Mesendoderm (in vitro differentiated cells): ENCODE data around the gene PCDHB4. TPM values are rescaled to one million over a fixed set of nuclear protein-coding genes. Genes with fewer than 3 reads are reported as not detected.
A peak's percentile ranks its signal among the peaks of the same experiment; 100 is the strongest.

Source experiments
- DNase-seq: peaks from one replicate; pipeline ENCODE4 v3.0.0; 2013
- H2AK5ac ChIP-seq: 2 replicates; pipeline ENCODE4 v1.6.1; 2013; ENCODE audit warnings: low read length, inconsistent platforms
- H2BK120ac ChIP-seq: 2 replicates; pipeline ENCODE4 v1.6.1; 2013; ENCODE audit warnings: low read depth, mild to moderate bottlenecking, low read length, moderate library complexity, mixed read lengths
- H2BK15ac ChIP-seq: replicated peaks from 2 replicates; pipeline ENCODE4 v1.6.1; 2013; ENCODE audit warnings: low read depth, mild to moderate bottlenecking, moderate library complexity
- H2BK5ac ChIP-seq: 2 replicates; pipeline ENCODE4 v1.6.1; 2013; ENCODE audit warnings: low read length, inconsistent platforms
- H3K18ac ChIP-seq: 2 replicates; pipeline ENCODE4 v1.6.1; 2013; ENCODE audit warnings: mild to moderate bottlenecking, low read length, mixed read lengths
- H3K23ac ChIP-seq: one replicate; pipeline ENCODE4 v1.6.1; 2013; ENCODE audit warnings: low read length
- H3K27ac ChIP-seq: 2 replicates; pipeline ENCODE4 v1.5.1; 2013; ENCODE audit warnings: low read depth, mild to moderate bottlenecking, inconsistent platforms, low read length, moderate library complexity
- H3K27me3 ChIP-seq: 2 replicates; pipeline ENCODE4 v1.6.1; 2013; ENCODE audit warnings: low read length, control low read depth, mild to moderate bottlenecking, inconsistent platforms; ENCODE audit not compliant: insufficient read depth, poor library complexity
- H3K36me3 ChIP-seq: 2 replicates; pipeline ENCODE4 v1.6.1; 2013; ENCODE audit warnings: low read length, inconsistent platforms; ENCODE audit not compliant: control insufficient read depth, insufficient read depth
- H3K4ac ChIP-seq: one replicate; pipeline ENCODE4 v1.6.1; 2013; ENCODE audit warnings: low read depth, mild to moderate bottlenecking, low read length, moderate library complexity
- H3K4me1 ChIP-seq: 2 replicates; pipeline ENCODE4 v1.6.1; 2013; ENCODE audit warnings: low read depth, low read length, inconsistent platforms; ENCODE audit not compliant: control insufficient read depth
- H3K4me2 ChIP-seq: 2 replicates; pipeline ENCODE4 v1.6.1; 2013; ENCODE audit warnings: low read length
- H3K4me3 ChIP-seq: 2 replicates; pipeline ENCODE4 v1.5.1; 2013; ENCODE audit warnings: mild to moderate bottlenecking, low read length
- H3K56ac ChIP-seq: one replicate; pipeline ENCODE4 v1.6.1; 2013; ENCODE audit warnings: low read length
- H3K79me1 ChIP-seq: 2 replicates; pipeline ENCODE4 v1.6.1; 2013; ENCODE audit warnings: low read length, inconsistent platforms
- H3K79me2 ChIP-seq: 2 replicates; pipeline ENCODE4 v1.6.1; 2013; ENCODE audit warnings: mild to moderate bottlenecking, low read length; ENCODE audit not compliant: control insufficient read depth, insufficient read depth
- H3K9ac ChIP-seq: 2 replicates; pipeline ENCODE4 v1.6.1; 2013; ENCODE audit warnings: low read length, inconsistent platforms
- H4K5ac ChIP-seq: one replicate; pipeline ENCODE4 v1.6.1; 2013; ENCODE audit warnings: low read length
- H4K8ac ChIP-seq: one replicate; pipeline ENCODE4 v1.6.1; 2013; ENCODE audit warnings: low read depth, mild to moderate bottlenecking, control low read depth, low read length, moderate library complexity
- WGBS: extraction: QIAGEN DNeasy Blood & Tissue Kit; methylation state at CpG from one replicate; pipeline ENCODE4 v1.1.7; 2013; ENCODE audit warnings: low lambda C conversion rate, missing lambda C conversion rate; ENCODE audit not compliant: insufficient coverage; ENCODE audit errors: extremely low coverage; 5-methylcytosine and 5-hydroxymethylcytosine counted together
- polyA plus RNA-seq, 2 experiments: library from polyadenylated mRNA; stranded (reverse); fragments of 200-250 nt; gene quantifications; one replicate each; pipeline ENCODE4 v1.2.3, GENCODE V29; 2013

The PCDHB4 gene
- polyA plus RNA-seq (2013, experiment 1 of 2): 0.25 TPM
- polyA plus RNA-seq (2013, experiment 2 of 2): 0.27 TPM

GRCh38 chr5:141121563-141121962, at the start of gene PCDHB4:
Gene PCDHB4 (plus strand): TSS chr5:141121818. CDS start chr5:141121999, 181 bp downstream.
- H2BK15ac ChIP-seq: no peak within 1 kb of the TSS
- no peak within 1 kb of the TSS for H3K23ac ChIP-seq
- H3K79me2 ChIP-seq: no peaks in the 10 kb centered on the region
- H3K4me1 ChIP-seq: no peaks in the 10 kb centered on the region
- no peaks in the 10 kb centered on the region for H3K27me3 ChIP-seq
- no peak within 1 kb of the TSS for H4K5ac ChIP-seq
- no peak within 1 kb of the TSS for H4K8ac ChIP-seq
- no peak within 1 kb of the TSS for H2BK120ac ChIP-seq
- no peak within 1 kb of the TSS for H3K4me2 ChIP-seq
- no peak within 1 kb of the TSS for H2BK5ac ChIP-seq
- H2AK5ac ChIP-seq: no peak within 1 kb of the TSS
- no peaks in the 10 kb centered on the region for H3K79me1 ChIP-seq
- H3K4ac ChIP-seq: no peak within 1 kb of the TSS
- DNase-seq: peak; percentile 64
- H3K27ac ChIP-seq: no peak within 1 kb of the TSS
- no peak within 1 kb of the TSS for H3K56ac ChIP-seq
- H3K9ac ChIP-seq: no peak within 1 kb of the TSS
- H3K36me3 ChIP-seq: no peaks in the 10 kb centered on the region
- H3K4me3 ChIP-seq: no peak within 1 kb of the TSS
- no peak within 1 kb of the TSS for H3K18ac ChIP-seq
- WGBS: no CpG with 5 or more reads among the region's 16 CpGs

DNA sequence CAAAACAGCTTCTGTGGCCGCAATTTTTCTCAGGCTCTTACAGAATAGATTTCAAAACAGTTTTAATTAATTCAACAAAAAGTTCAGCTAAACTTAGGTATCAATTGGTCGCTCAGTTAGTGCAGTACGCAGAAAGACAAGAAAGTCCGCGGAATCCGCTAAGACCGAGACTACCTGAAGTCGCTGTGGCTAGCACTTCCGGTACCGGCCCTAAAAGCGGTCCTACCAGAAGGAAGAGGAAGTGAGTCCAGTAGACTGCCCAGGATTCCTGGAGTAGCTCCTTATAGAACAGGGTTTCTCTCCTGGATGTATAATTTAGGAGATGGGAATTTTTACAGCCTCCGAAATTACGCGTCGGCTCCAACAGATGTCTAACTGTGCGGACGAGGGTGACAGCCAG, 43.8 kb upstream of the PCDHB4 start:
- H3K27me3 ChIP-seq: no peaks in the 10 kb centered on the region
- H2BK5ac ChIP-seq: no peak overlapping the region
- H4K8ac ChIP-seq: no peak overlapping the region
- H3K56ac ChIP-seq: no peak overlapping the region
- H3K79me1 ChIP-seq: no peaks in the 10 kb centered on the region
- no peak overlapping the region for H3K4me2 ChIP-seq
- H2BK15ac ChIP-seq: no peak overlapping the region
- no peak overlapping the region for H2BK120ac ChIP-seq
- H3K23ac ChIP-seq: no peak overlapping the region
- H3K27ac ChIP-seq: no peak overlapping the region
- no peak overlapping the region for H2AK5ac ChIP-seq
- H4K5ac ChIP-seq: no peak overlapping the region
- H3K4me3 ChIP-seq: no peak overlapping the region
- no peaks in the 10 kb centered on the region for H3K36me3 ChIP-seq
- no peak overlapping the region for H3K18ac ChIP-seq
- WGBS: no CpG with 5 or more reads among the region's 17 CpGs
- H3K79me2 ChIP-seq: no peaks in the 10 kb centered on the region
- H3K4ac ChIP-seq: no peak overlapping the region
- no peak overlapping the region for H3K9ac ChIP-seq
- no peak for DNase-seq
- no peaks in the 10 kb centered on the region for H3K4me1 ChIP-seq

DNA sequence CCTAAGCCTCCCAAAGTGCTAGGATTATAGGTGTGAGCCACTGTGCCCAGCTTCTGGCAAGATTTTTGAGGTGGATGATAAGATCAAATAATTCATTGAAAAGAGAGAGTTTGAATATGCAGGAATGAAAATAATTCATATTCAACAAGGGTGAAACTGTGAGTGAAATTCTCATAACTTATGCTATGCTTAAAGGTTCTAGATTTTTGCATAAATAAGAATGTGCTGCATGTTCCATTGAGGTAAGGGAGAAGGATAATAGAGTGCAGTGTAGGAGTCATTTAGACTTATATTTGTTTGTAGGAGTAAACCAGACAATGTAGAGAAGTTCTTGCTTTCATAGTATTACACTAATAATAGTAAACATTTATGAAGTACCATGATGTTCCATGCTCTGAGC, 39.4 kb upstream of the PCDHB4 start:
- H4K8ac ChIP-seq: no peak overlapping the region
- no peak overlapping the region for H3K18ac ChIP-seq
- no peak overlapping the region for H3K56ac ChIP-seq
- no peak overlapping the region for H3K27ac ChIP-seq
- H3K4ac ChIP-seq: no peak overlapping the region
- H3K23ac ChIP-seq: no peak overlapping the region
- DNase-seq: no peak
- no peak overlapping the region for H3K4me2 ChIP-seq
- H2AK5ac ChIP-seq: no peak overlapping the region
- H3K79me1 ChIP-seq: no peaks in the 10 kb centered on the region
- no peaks in the 10 kb centered on the region for H3K27me3 ChIP-seq
- H4K5ac ChIP-seq: no peak overlapping the region
- H3K9ac ChIP-seq: no peak overlapping the region
- H2BK15ac ChIP-seq: no peak overlapping the region
- no peak overlapping the region for H2BK120ac ChIP-seq
- H3K79me2 ChIP-seq: no peaks in the 10 kb centered on the region
- H3K4me1 ChIP-seq: no peaks in the 10 kb centered on the region
- H3K4me3 ChIP-seq: no peak overlapping the region
- H2BK5ac ChIP-seq: no peak overlapping the region
- H3K36me3 ChIP-seq: no peaks in the 10 kb centered on the region

DNA sequence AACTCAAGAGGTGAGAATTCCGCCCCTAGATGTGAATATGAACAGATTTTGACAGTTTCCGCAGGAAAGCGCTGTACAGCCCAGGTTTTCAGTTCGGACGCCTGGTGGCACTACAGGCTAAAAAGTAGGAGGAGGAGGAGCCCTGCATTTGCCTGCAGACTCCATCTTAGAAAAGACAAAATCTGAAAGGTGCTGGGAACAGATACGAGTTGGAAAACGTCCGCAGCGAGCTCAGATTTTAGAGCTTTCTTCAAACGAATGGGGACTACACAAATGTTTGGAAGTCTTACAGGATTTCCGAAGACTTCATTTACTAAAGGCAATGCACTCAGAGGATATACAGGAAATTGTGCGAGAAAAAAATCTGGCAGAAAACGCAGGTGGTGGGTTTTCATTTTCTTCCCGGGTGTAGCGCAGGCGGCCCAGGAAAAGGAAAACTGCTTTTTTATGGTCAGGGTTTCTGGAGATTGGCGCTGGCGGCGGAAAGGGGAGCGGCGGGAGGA, 37.1 kb upstream of the PCDHB4 start:
- Histone ChIP-seq H3K4ac (no peak overlapping the region), H3K4me3 (peak overlapping the region; percentile 37)
- no CpG with 5 or more reads among the region's 21 CpGs for WGBS

DNA sequence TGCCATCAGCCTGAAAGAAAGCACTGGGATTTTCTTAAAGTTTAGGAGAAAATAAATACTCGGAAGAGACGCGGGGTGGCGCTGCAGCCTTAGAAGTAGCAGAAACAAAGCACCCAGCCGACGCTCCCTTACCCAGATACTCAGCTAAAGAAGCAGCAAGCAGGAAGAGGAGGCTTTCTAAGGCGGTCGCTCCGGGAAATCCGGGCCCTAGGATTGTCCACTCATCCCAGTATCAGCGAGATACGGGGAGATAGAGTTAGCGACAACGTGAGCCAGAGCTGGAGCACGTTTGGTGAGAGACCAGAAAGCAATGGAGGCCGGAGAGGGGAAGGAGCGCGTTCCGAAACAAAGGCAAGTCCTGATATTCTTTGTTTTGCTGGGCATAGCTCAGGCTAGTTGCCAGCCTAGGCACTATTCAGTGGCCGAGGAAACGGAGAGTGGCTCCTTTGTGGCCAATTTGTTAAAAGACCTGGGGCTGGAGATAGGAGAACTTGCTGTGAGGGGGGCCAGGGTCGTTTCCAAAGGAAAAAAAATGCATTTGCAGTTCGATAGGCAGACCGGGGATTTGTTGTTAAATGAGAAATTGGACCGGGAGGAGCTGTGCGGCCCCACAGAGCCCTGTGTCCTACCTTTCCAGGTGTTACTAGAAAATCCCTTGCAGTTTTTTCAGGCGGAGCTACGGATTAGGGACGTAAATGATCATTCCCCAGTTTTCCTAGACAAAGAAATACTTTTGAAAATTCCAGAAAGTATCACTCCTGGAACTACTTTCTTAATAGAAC, 26.9 kb upstream of the PCDHB4 start, which contains the start of gene PCDHB2:
Gene PCDHB2 (plus strand): TSS at position 135 of the 782 bp plus-strand sequence. CDS start 176 bp downstream, at position 311.
- DNase-seq: peak; percentile 97

More for the DNA sequence above, 37.1 kb upstream of the PCDHB4 start:
- Histone ChIP-seq H3K4me2 (no peak overlapping the region), H3K18ac (peak overlapping the region; percentile 87), H3K9ac (peak overlapping the region; percentile 66), H3K56ac (peak overlapping the region; percentile 72), H2BK15ac (peak overlapping the region; percentile 36), H3K36me3 (no peaks in the 10 kb centered on the region), H4K8ac (peak overlapping the region; percentile 99), H4K5ac (no peak overlapping the region), H3K27me3 (no peaks in the 10 kb centered on the region), H2AK5ac (no peak overlapping the region), H3K23ac (no peak overlapping the region), H3K4me1 (no peaks in the 10 kb centered on the region), H2BK120ac (peak overlapping the region; percentile 45), H3K79me1 (no peaks in the 10 kb centered on the region), H3K79me2 (no peaks in the 10 kb centered on the region), H2BK5ac (no peak overlapping the region), H3K27ac (no peak overlapping the region)
- DNase-seq: peak; percentile 82

More for the DNA sequence above, 26.9 kb upstream of the PCDHB4 start, which contains the start of gene PCDHB2:
- Histone ChIP-seq H2AK5ac (no peak within 1 kb of the TSS), H3K4ac (no peak within 1 kb of the TSS), H3K79me1 (no peaks in the 10 kb centered on the region), H3K4me2 (peak within 1 kb of the TSS; percentile 57), H3K9ac (peak within 1 kb of the TSS; percentile 94), H3K79me2 (peaks cover 3% of the 10 kb centered on the region), H3K23ac (no peak within 1 kb of the TSS), H3K36me3 (no peaks in the 10 kb centered on the region), H4K8ac (no peak within 1 kb of the TSS), H2BK5ac (no peak within 1 kb of the TSS), H3K18ac (peak within 1 kb of the TSS; percentile 77), H2BK120ac (no peak within 1 kb of the TSS), H3K56ac (peak within 1 kb of the TSS; percentile 98), H4K5ac (no peak within 1 kb of the TSS), H3K27ac (no peak within 1 kb of the TSS), H2BK15ac (no peak within 1 kb of the TSS), H3K4me1 (peaks cover 1% of the 10 kb centered on the region), H3K4me3 (peak within 1 kb of the TSS; percentile 89), H3K27me3 (no peaks in the 10 kb centered on the region)
- no CpG with 5 or more reads among the region's 29 CpGs for WGBS
